HG03135 (cell line): ENCODE results near the gene SLC6A4.
"Not testable (repeated sequence)": the region's sequence is repeated elsewhere in the genome, so short reads cannot be mapped to it uniquely, and the experiment has no call there.

Experiments
- ATAC-seq: cut with Tn5 transposase; IDR thresholded peaks from one replicate; pipeline ENCODE4 v1.9.1; 2021; ENCODE audit warnings: mild to moderate bottlenecking, moderate library complexity; ENCODE audit not compliant: unreplicated experiment

Gene SLC6A4

GRCh38 chr17:30239089-30239462 is 3.6 kb upstream of the SLC6A4 start:
- no peak for ATAC-seq

- ATAC-seq = no peak
Observed at GRCh38 chr17:30238387-30239088, 3.0 kb upstream of the SLC6A4 start.

DNA sequence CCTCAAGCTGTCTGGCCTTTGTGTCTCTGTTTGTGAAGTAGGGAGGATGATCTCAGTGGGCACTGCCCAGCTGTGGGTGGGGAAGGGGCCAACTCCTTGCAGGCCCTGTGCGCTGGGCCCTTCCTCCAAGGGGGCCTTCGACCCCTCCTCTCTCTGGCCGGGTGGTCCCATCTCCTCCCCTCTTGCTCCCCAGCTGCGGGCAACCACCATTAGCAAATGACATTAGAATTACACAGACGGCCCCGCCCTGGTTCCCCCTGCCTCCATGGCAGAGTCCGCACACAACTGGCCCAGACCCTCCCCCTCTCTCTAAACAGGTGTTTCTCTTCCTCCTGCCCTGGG is 2.5 kb upstream of the SLC6A4 start:
- ATAC-seq = no peak

DNA sequence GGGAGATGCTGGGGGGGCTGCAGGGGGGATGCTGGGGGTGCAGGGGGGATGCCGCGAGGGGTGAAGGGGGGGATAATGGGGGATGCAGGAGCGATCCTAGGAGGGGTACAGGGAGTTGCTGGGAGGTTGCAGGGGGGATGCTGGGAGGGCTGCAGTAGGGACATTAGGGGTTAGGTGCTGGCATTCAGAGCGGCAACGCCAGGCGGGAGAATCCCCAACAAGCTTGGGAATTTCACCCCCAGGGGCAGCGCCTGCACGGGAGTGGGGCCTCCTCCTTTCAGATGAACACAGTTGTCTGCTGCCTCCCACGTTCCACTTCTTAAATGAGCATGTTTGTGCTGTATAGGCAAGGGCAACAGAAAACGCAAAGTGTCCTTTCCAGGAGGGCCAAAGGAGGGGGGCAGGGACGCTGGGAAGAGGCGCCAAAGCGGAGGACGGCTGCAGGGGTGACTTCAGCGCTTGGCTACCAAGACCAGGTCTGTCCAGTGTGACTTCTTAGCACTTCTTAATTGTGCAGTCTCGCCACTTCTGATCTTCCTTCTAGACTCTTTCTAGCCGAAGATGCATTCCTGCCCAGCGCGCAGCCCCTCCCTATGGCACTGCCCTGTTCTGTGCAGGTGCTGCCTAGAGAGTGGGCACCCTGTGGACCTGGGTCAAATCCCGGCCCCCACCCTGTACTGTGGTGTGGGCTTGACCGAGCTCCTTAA is 2.0 kb upstream of the SLC6A4 start:
- ATAC-seq = no peak

- ATAC-seq = no peak
Observed at GRCh38 chr17:30236766-30237165, 1.3 kb upstream of the SLC6A4 start.

GRCh38 chr17:30236297-30236624 is 764 bp upstream of the SLC6A4 start:
- no peak for ATAC-seq

DNA sequence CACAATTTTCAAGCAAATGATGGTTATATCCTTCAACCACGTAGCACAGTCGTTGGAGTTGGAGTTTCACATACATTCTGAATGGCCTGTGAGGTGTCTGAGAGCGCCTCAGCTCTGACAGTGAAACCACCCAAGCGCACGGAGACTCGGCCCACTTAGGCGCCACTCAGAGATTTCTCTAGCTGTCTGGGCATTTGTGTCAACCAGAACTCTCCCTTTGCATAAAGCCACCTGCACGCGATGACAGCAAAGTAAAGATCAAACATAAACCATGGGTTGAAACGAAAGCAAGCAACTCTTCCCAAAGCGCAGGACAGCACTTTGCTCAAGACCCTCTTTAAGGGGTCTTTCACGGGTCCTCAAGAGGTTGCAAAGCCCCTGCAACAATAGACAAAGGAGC is 533 bp downstream of the SLC6A4 start:
- ATAC-seq = no peak

GRCh38 chr17:30234296-30234695 is 1.2 kb downstream of the SLC6A4 start:
- ATAC-seq = no peak

GRCh38 chr17:30232824-30233427 is 2.6 kb downstream of the SLC6A4 start:
- ATAC-seq = no peak

DNA sequence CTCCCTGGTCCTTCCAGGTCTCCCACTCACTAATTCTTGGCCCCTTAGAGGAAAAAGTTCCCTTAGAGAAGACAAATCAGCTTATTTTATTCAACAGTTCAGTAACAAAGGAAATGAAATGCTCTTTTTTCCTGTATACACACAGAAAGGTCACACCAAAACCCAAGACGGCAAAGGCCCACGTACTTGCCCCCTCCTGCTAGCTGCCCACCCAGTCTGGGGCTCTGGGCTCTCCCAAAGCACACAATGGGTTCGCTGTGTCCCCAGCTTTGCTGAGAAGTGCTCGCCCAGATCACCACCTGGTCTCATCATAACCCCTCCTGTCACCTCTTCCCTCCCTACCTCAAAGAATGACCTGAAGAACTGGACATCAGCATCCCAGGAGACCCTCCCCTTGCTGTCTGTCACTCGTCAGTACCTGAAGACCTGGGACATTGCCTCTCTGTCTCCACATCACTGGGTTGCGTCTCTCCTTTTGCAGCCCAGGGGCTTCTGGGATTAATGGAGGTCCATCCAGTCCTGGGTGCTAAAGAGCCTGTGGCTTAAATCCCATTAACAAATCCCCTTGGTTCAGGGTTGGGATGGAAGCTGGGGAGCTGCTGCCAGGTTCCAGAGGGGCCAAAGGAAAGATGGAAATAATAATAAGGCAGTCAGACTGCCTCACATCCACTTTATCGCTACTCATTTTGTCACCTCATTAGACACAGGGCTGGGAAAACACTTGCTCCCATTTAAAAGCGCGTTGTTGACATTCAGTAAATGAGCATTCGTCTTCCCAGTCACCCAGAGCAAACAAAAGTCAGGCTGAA is 3.3 kb downstream of the SLC6A4 start:
- no peak for ATAC-seq

- no peak for ATAC-seq
Observed at GRCh38 chr17:30230596-30231125, 4.8 kb downstream of the SLC6A4 start.

GRCh38 chr17:30230009-30230408 is 5.5 kb downstream of the SLC6A4 start:
- not testable (repeated sequence) for ATAC-seq

DNA sequence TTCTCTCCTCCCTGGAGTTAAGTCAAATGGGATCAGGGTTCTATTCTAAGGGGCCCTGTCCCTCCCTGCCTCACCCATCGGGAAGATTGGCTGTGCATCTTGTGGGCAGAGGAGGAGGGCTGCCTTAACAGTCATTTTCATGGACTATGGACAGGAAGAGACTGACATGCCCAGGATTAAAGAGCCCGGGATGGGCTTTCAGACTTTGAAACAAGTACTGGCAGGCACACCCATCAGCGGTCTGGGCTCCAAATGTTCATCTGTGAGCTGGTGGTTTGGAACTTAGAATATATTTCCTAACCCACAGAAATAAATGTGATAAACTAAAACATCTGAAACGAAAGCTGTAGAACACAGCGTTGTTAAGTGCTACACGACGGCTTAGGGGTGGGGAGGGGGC is 6.5 kb downstream of the SLC6A4 start:
- no peak for ATAC-seq

- ATAC-seq = no peak
Observed at GRCh38 chr17:30228011-30228410, 7.5 kb downstream of the SLC6A4 start.

DNA sequence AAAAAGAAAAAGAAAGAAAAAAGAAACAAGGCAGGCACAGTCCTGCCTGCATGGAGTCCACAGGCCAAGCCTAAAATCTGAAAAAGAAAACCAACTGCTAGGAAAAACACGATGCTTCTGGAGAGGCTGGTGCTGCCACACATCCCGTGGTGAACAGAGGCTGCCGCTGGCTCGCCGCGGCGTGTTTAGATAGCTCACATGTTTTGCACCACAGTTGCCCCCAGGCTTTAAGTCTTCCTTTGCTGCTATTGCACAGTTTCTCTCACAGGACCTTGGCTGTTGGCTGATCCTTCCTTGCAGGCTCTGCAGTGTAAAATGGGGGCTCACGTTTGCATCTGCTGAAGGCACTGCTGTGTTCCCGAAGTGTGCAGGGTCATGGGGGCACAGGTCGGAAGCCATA is 8.6 kb downstream of the SLC6A4 start:
- ATAC-seq = no peak

- no peak for ATAC-seq
Observed at GRCh38 chr17:30225919-30226553, 9.5 kb downstream of the SLC6A4 start.

DNA sequence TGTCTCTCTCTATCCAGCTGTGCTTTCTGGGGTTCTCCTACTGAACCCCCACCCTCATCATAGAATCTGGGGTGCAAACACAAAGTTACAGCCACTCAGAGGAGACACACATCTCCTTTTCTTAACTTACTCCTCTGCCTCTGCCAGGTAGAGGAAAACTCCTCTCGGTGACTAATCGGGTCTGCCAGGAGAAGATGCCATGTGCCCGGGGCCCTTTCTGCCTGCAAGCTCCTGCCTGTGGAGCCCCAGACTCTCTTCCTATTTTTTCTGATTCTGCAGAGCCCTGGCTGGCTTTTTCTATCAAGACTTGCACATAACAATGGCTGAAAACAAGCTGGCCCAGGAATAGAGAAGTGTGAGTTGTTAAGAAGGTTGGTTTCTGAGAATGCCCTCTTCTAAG is 10.4 kb downstream of the SLC6A4 start:
- no peak for ATAC-seq

GRCh38 chr17:30224419-30224960 is 11.0 kb downstream of the SLC6A4 start:
- no peak for ATAC-seq

DNA sequence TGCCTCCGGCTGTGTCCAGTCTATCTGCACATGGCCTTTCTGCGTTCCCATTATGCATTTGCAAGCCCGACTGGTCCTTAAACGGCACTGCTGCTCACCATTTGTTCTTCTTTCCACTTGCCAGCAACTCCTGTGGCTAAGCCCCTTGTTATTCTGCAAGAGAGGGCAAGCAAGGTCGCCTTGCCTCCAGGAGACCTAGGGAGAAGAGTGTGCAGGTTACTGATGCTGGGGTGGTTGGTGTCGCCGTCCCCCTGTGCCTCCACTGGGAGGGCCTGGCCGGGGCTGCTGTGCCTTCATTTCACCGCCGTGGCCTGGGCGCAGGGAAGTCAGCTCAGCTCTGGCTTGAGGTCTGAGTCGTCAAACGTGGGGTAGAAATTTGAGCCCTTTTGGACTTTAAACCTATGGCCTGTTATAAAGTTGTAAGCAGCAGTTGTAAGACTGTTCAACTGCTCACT is 12.7 kb downstream of the SLC6A4 start:
- no peak for ATAC-seq

DNA sequence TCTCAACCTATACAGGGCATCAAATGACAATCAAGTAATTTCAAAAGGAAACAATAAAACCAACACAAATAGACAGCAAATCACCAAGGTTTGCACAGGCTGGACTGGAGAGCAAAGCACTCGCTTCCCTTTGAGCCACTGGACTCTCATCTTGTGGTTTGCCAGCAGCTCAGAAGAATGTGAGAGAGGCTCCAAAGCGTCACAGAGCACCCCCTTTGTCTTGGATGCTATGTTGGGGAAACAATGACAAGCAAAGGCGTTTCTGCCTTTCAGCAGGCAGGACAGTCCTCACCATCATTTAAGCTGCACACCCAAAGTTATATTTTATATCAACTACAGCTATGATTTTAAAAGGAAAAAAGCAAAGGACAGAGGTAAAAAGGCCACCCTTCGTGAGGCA is 13.2 kb downstream of the SLC6A4 start:
- no peak for ATAC-seq

GRCh38 chr17:30221346-30221745 is 14.2 kb downstream of the SLC6A4 start:
- no peak for ATAC-seq
